HEK293 (cell line): ENCODE results near the gene PODN.

Experiments
- CTCF ChIA-PET: fragments of 350-600 bp; formaldehyde crosslinking; extraction: SDS; loops from one replicate; lab custom pipeline; 2021; ENCODE audit warnings: antibody characterized with exemption; lab: Yijun Ruan, JAX
- POLR2A ChIA-PET: fragments of 300-600 bp; formaldehyde crosslinking; extraction: SDS; loops from one replicate; lab custom pipeline; 2020; ENCODE audit warnings: antibody characterized with exemption, inconsistent platforms; lab: Yijun Ruan, JAX
- H3K27ac ChIP-seq: fragments of 200-500 bp; sonication (Bioruptor generic); 2 replicates; pipeline ENCODE4 v1.5.1; 2014; ENCODE audit warnings: low read depth, low read length, control low read depth, inconsistent platforms; ENCODE audit errors: extremely low read depth
- H3K36me3 ChIP-seq, 2 experiments: fragments of 200-500 bp in 1 of 2; sonication (Bioruptor generic) in 1 of 2; 1 replicate in 1 of 2; 2 replicates in 1 of 2; pipeline ENCODE4 v1.5.1; 2014 to 2017; ENCODE audit warnings: inconsistent platforms in 2 of 2, low read length in 2 of 2; ENCODE audit not compliant: control insufficient read depth in 2 of 2, insufficient read depth in 1 of 2
- H3K4me1 ChIP-seq: fragments of 200-500 bp; sonication (Bioruptor generic); 2 replicates; pipeline ENCODE4 v1.5.1; 2014; ENCODE audit warnings: mild to moderate bottlenecking, low read length, inconsistent platforms; ENCODE audit not compliant: control insufficient read depth, insufficient read depth
- H3K4me3 ChIP-seq: 2 replicates; pipeline ENCODE4 v1.5.1; 2011; ENCODE audit warnings: low read depth, mild to moderate bottlenecking, control low read depth, low read length, moderate library complexity
- H3K9me3 ChIP-seq: fragments of 200-500 bp; sonication (Bioruptor generic); 2 replicates; pipeline ENCODE4 v1.5.1; 2014; ENCODE audit warnings: low read depth, low read length, inconsistent platforms; ENCODE audit not compliant: control insufficient read depth, insufficient read depth
- FEZF1 ChIP-seq: fragments of 450-650 bp; formaldehyde crosslinking; IDR thresholded peaks from 2 replicates; pipeline ENCODE4 v1.5.1; 2016; ENCODE audit warnings: missing biosample characterization, missing genetic modification characterization
- GFI1B ChIP-seq: fragments of 450-650 bp; formaldehyde crosslinking; IDR thresholded peaks from 2 replicates; pipeline ENCODE4 v1.5.1; 2016; ENCODE audit warnings: missing biosample characterization, missing genetic modification characterization
- GLI2 ChIP-seq: fragments of 450-650 bp; formaldehyde crosslinking; IDR thresholded peaks from 2 replicates; pipeline ENCODE4; 2017; ENCODE audit warnings: missing biosample characterization, missing genetic modification characterization, low read depth, borderline replicate concordance
- GLIS1 ChIP-seq: fragments of 450-650 bp; formaldehyde crosslinking; IDR thresholded peaks from 2 replicates; pipeline ENCODE4 v1.5.1; 2016; ENCODE audit warnings: missing biosample characterization, missing genetic modification characterization
- IKZF3 ChIP-seq: fragments of 450-650 bp; IDR thresholded peaks from 2 replicates; pipeline ENCODE4 v1.5.0; 2018; ENCODE audit warnings: missing biosample characterization, mild to moderate bottlenecking, missing genetic modification characterization, moderate library complexity
- PATZ1 ChIP-seq: fragments of 450-650 bp; formaldehyde crosslinking; IDR thresholded peaks from 2 replicates; pipeline ENCODE4 v1.5.1; 2016; ENCODE audit warnings: missing biosample characterization, missing genetic modification characterization
- SCRT2 ChIP-seq: fragments of 450-650 bp; formaldehyde crosslinking; IDR thresholded peaks from 2 replicates; pipeline ENCODE4 v1.5.1; 2016; ENCODE audit warnings: missing biosample characterization, missing genetic modification characterization
- SETDB1 ChIP-seq: IDR thresholded peaks from one replicate; pipeline ENCODE4 v1.6.1; 2017; ENCODE audit warnings: mild to moderate bottlenecking, low read length, moderate library complexity, mixed read lengths; ENCODE audit not compliant: insufficient read length
- TSHZ1 ChIP-seq: fragments of 450-650 bp; formaldehyde crosslinking; IDR thresholded peaks from 2 replicates; pipeline ENCODE4 v1.5.1; 2016; ENCODE audit warnings: missing biosample characterization, missing genetic modification characterization, borderline replicate concordance
- ZBTB10 ChIP-seq: fragments of 450-650 bp; formaldehyde crosslinking; IDR thresholded peaks from 2 replicates; pipeline ENCODE4 v1.5.1; 2016; ENCODE audit warnings: missing biosample characterization, missing genetic modification characterization
- ZFP37 ChIP-seq: fragments of 450-650 bp; formaldehyde crosslinking; IDR thresholded peaks from 2 replicates; pipeline ENCODE4 v1.5.1; 2016; ENCODE audit warnings: missing biosample characterization, missing genetic modification characterization
- ZIC2 ChIP-seq: fragments of 450-650 bp; formaldehyde crosslinking; IDR thresholded peaks from 2 replicates; pipeline ENCODE4 v1.5.1; 2016; ENCODE audit warnings: missing biosample characterization, missing genetic modification characterization
- ZNF140 ChIP-seq: fragments of 450-650 bp; formaldehyde crosslinking; IDR thresholded peaks from 2 replicates; pipeline ENCODE4 v1.5.1; 2016; ENCODE audit warnings: missing biosample characterization, missing genetic modification characterization
- ZNF221 ChIP-seq: fragments of 450-650 bp; formaldehyde crosslinking; IDR thresholded peaks from 2 replicates; pipeline ENCODE4 v1.5.1; 2017; ENCODE audit warnings: missing biosample characterization, missing genetic modification characterization, borderline replicate concordance
- ZNF223 ChIP-seq: fragments of 450-650 bp; formaldehyde crosslinking; IDR thresholded peaks from 2 replicates; pipeline ENCODE4 v1.5.1; 2016; ENCODE audit warnings: missing biosample characterization, missing genetic modification characterization
- ZNF335 ChIP-seq: fragments of 450-650 bp; formaldehyde crosslinking; conservative IDR thresholded peaks from 2 replicates; pipeline ENCODE4 v1.5.1; 2016; ENCODE audit warnings: missing biosample characterization, missing genetic modification characterization
- ZNF341 ChIP-seq: fragments of 450-650 bp; formaldehyde crosslinking; IDR thresholded peaks from 2 replicates; pipeline ENCODE4; 2016; ENCODE audit warnings: low read depth, missing biosample characterization, missing genetic modification characterization
- ZNF426 ChIP-seq: fragments of 450-650 bp; formaldehyde crosslinking; IDR thresholded peaks from 2 replicates; pipeline ENCODE4 v1.5.1; 2017; ENCODE audit warnings: missing biosample characterization, missing genetic modification characterization, mild to moderate bottlenecking, inconsistent platforms, moderate library complexity
- ZNF433 ChIP-seq: fragments of 450-650 bp; formaldehyde crosslinking; IDR thresholded peaks from 2 replicates; pipeline ENCODE4 v1.5.1; 2016; ENCODE audit warnings: missing biosample characterization, missing genetic modification characterization, low read depth
- ZNF580 ChIP-seq: fragments of 450-650 bp; formaldehyde crosslinking; IDR thresholded peaks from 2 replicates; pipeline ENCODE4 v1.5.1; 2016; ENCODE audit warnings: missing biosample characterization, missing genetic modification characterization
- ZNF600 ChIP-seq: fragments of 450-650 bp; formaldehyde crosslinking; IDR thresholded peaks from 2 replicates; pipeline ENCODE4 v1.5.1; 2016; ENCODE audit warnings: missing biosample characterization, missing genetic modification characterization
- ZNF629 ChIP-seq: fragments of 450-650 bp; formaldehyde crosslinking; IDR thresholded peaks from 2 replicates; pipeline ENCODE4 v1.5.1; 2017; ENCODE audit warnings: missing biosample characterization, missing genetic modification characterization
- ZNF792 ChIP-seq: fragments of 450-650 bp; formaldehyde crosslinking; IDR thresholded peaks from 2 replicates; pipeline ENCODE4 v1.5.1; 2016; ENCODE audit warnings: missing biosample characterization, missing genetic modification characterization
- TF ChIP-seq, protein P1 (sequence below): fragments of 450-650 bp; formaldehyde crosslinking; IDR thresholded peaks from 2 replicates; pipeline ENCODE4 v1.5.1; 2016; ENCODE audit warnings: missing biosample characterization, missing genetic modification characterization

The PODN gene

DNA sequence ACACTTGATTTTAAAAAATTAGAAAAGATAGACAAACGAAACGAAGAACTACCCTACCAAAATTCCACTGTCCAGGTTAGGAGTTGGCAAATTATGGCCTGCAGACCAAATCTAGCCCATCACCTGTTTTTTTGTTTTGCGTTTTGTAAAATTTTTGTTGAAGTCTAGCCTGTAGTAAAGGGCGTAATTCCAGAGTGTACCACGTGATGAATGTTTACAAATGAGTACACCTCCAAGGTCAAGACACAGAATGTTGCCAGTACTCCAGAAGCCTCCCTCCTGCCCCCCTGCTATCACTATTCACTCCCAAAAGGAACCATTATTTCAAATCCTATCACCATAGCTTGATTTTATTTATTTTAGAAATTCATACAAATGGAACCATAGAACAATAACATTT, 17.1 kb upstream of the PODN start:
- Histone ChIP-seq H3K27ac (no peak overlapping the region), H3K9me3 (no peaks in the 10 kb centered on the region), H3K36me3 (peaks cover 0 to 12% of the 10 kb centered on the region in 2 experiments; a peak in 1 of 3 replicates), H3K4me1 (peaks cover 5% of the 10 kb centered on the region; the same call in 1 of the 2 replicates), H3K4me3 (no peak overlapping the region)
- TF ChIP-seq SCRT2 (no peak), ZNF335 (tag by site-specific recombination) (no peak), GFI1B (tag by site-specific recombination) (no peak), ZNF792 (no peak), GLI2 (no peak), ZNF580 (tag by site-specific recombination) (no peak), ZNF221 (tag by site-specific recombination) (no peak), ZNF426 (tag by site-specific recombination) (no peak), SETDB1 (no peak), ZNF140 (tag by site-specific recombination) (no peak), ZNF433 (no peak), ZNF629 (tag by site-specific recombination) (no peak), TSHZ1 (tag by site-specific recombination) (no peak), ZIC2 (tag by site-specific recombination) (no peak), ZFP37 (no peak), PATZ1 (tag by site-specific recombination) (no peak), ZNF341 (tag by site-specific recombination) (no peak)
- ChIA-PET CTCF (interaction anchor here (0.7 kb wide), 1 partner anchor 229 kb away, joined by 3 read pairs; no protein-coding TSS in a partner anchor), POLR2A (no interaction called here)

DNA sequence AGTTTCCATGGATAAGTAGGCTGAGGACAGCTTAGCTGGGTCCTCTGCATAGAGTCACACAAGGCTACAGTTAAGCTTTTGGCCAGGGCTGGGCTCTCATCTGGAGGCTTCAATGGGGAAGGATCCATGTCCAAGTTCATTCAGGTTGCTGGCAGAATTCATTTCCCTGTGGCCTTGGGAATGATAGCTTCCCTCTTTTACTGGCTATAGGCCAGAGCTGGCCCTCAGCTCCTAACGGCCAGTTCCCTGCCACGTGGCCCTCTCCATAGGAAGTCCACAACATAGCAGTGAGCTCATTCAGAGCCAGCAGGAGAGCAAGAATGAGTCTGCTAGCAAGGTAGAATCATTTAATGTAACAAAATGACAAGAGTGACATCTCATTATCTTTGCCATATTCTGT, 15.1 kb upstream of the PODN start:
- ChIA-PET CTCF (interaction anchor here (0.7 kb wide), 1 partner anchor 139 kb away, joined by 4 read pairs; no protein-coding TSS in a partner anchor), POLR2A (interaction anchor here (1.1 kb wide), 2 partner anchors 13 to 40 kb away, joined by 3 to 4 read pairs; no protein-coding TSS in a partner anchor)

More for the DNA sequence above, 15.1 kb upstream of the PODN start:
- Histone ChIP-seq H3K4me1 (peaks cover 12% of the 10 kb centered on the region), H3K9me3 (no peaks in the 10 kb centered on the region), H3K27ac (peak overlapping the region; percentile 3; the same call in 1 of the 2 replicates), H3K4me3 (no peak overlapping the region), H3K36me3 (peaks cover 0 to 8% of the 10 kb centered on the region in 2 experiments; a peak in 1 of 3 replicates)
- TF ChIP-seq FEZF1 (peak; percentile 60), GLIS1 (tag by site-specific recombination) (0 out of 2 replicates have a peak, but pooled peaks have one; percentile 24), ZNF223 (tag by site-specific recombination) (no peak), ZBTB10 (tag by site-specific recombination) (no peak), ZIC2 (tag by site-specific recombination) (peak; percentile 83), IKZF3 (0 out of 2 replicates have a peak, but pooled peaks have one; percentile 27), ZNF600 (tag by site-specific recombination) (peak; percentile 58; the same call in 1 of the 2 replicates), ZNF629 (tag by site-specific recombination) (peak; percentile 44; the same call in 1 of the 2 replicates)
- TF ChIP-seq, protein P1, sequence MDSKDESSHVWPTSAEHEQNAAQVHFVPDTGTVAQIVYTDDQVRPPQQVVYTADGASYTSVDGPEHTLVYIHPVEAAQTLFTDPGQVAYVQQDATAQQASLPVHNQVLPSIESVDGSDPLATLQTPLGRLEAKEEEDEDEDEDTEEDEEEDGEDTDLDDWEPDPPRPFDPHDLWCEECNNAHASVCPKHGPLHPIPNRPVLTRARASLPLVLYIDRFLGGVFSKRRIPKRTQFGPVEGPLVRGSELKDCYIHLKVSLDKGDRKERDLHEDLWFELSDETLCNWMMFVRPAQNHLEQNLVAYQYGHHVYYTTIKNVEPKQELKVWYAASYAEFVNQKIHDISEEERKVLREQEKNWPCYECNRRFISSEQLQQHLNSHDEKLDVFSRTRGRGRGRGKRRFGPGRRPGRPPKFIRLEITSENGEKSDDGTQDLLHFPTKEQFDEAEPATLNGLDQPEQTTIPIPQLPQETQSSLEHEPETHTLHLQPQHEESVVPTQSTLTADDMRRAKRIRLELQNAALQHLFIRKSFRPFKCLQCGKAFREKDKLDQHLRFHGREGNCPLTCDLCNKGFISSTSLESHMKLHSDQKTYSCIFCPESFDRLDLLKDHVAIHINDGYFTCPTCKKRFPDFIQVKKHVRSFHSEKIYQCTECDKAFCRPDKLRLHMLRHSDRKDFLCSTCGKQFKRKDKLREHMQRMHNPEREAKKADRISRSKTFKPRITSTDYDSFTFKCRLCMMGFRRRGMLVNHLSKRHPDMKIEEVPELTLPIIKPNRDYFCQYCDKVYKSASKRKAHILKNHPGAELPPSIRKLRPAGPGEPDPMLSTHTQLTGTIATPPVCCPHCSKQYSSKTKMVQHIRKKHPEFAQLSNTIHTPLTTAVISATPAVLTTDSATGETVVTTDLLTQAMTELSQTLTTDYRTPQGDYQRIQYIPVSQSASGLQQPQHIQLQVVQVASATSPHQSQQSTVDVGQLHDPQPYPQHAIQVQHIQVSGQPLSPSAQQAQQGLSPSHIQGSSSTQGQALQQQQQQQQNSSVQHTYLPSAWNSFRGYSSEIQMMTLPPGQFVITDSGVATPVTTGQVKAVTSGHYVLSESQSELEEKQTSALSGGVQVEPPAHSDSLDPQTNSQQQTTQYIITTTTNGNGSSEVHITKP (tag by site-specific recombination) = peak; percentile 42; the same call in 1 of the 2 replicates
